Fibroblast of lung (primary cell): ENCODE results near the gene MROH2A. TPM values are rescaled to one million over a fixed set of nuclear protein-coding genes. Genes with fewer than 3 reads are reported as not detected.

Experiments used
- DNase-seq, 2 donors: peaks; one replicate each; pipeline versions ENCODE4 v3.0.0 to v3.0.0-alpha.2; 2010; ENCODE audit warnings: low read depth in 2 of 2
- H2AFZ ChIP-seq: 2 replicates; pipeline ENCODE4 v1.5.1; 2012; ENCODE audit warnings: low read length, control low read depth, inconsistent platforms
- H3K27ac ChIP-seq: 2 replicates; pipeline ENCODE4 v1.5.1; 2011; ENCODE audit warnings: low read length, control low read depth; ENCODE audit not compliant: insufficient read depth
- H3K27me3 ChIP-seq: 2 replicates; pipeline ENCODE4 v1.5.1; 2011; ENCODE audit warnings: mild to moderate bottlenecking, low read length; ENCODE audit not compliant: control insufficient read depth, insufficient read depth
- H3K36me3 ChIP-seq: 2 replicates; pipeline ENCODE4 v1.5.1; 2011; ENCODE audit warnings: low read length; ENCODE audit not compliant: control insufficient read depth, insufficient read depth
- H3K4me1 ChIP-seq: 2 replicates; pipeline ENCODE4 v1.5.1; 2011; ENCODE audit warnings: low read length; ENCODE audit not compliant: control insufficient read depth, insufficient read depth; ENCODE audit errors: extremely low read depth
- H3K4me2 ChIP-seq: 2 replicates; pipeline ENCODE4 v1.5.1; 2011; ENCODE audit warnings: low read length, control low read depth; ENCODE audit not compliant: insufficient read depth; ENCODE audit errors: extremely low read depth
- H3K4me3 ChIP-seq, 4 experiments: fragments of 200-600 bp in 1 of 4; sonication (generic) in 1 of 4; replicated peaks in 1 of 4; 2 replicates each; pipeline ENCODE4 v1.5.1; 2011 to 2016; ENCODE audit warnings: low read length in 4 of 4, low read depth in 3 of 4, mild to moderate bottlenecking in 3 of 4, control low read depth in 2 of 4, inconsistent platforms in 1 of 4, mixed read lengths in 1 of 4; ENCODE audit not compliant: insufficient read depth in 1 of 4; ENCODE audit errors: control extremely low read depth in 1 of 4
- H3K79me2 ChIP-seq: 2 replicates; pipeline ENCODE4 v1.5.1; 2012; ENCODE audit warnings: mild to moderate bottlenecking, low read length, inconsistent platforms; ENCODE audit not compliant: control insufficient read depth, insufficient read depth
- H3K9ac ChIP-seq: 2 replicates; pipeline ENCODE4 v1.5.1; 2011; ENCODE audit warnings: mild to moderate bottlenecking, low read length, control low read depth; ENCODE audit not compliant: insufficient read depth
- H3K9me3 ChIP-seq: 2 replicates; pipeline ENCODE4 v1.5.1; 2012; ENCODE audit warnings: low read depth, low read length; ENCODE audit not compliant: control insufficient read depth, insufficient read depth
- H4K20me1 ChIP-seq: 2 replicates; pipeline ENCODE4 v1.5.1; 2011; ENCODE audit warnings: low read length; ENCODE audit not compliant: control insufficient read depth, insufficient read depth; ENCODE audit errors: extremely low read depth
- CTCF ChIP-seq, 2 donors: IDR thresholded peaks in 1 of 2; conservative IDR thresholded peaks in 1 of 2; 1 replicate in 1 of 2; 2 replicates in 1 of 2; pipeline ENCODE4 v1.5.1; 2011 to 2012; ENCODE audit warnings: low read length in 2 of 2, control low read depth in 1 of 2, inconsistent platforms in 1 of 2, low read depth in 1 of 2, mild to moderate bottlenecking in 1 of 2
- EZH2 ChIP-seq: IDR thresholded peaks from 2 replicates; pipeline ENCODE4 v1.5.1; 2012; ENCODE audit warnings: low read length, control low read depth, mild to moderate bottlenecking; ENCODE audit errors: missing control alignments
- polyA plus RNA-seq, 2 donors: library from polyadenylated mRNA; depleted of rRNA in 1 of 2; stranded (reverse) in 1 of 2; unstranded in 1 of 2; fragments of >200 nt; gene quantifications; 2 replicates each; pipeline ENCODE4 v1.2.1, GENCODE V29; 2011 to 2012; ENCODE audit warnings: missing spikeins in 1 of 2
- total RNA-seq: library from RNA; depleted of rRNA; stranded (reverse); fragments of >200 nt; gene quantifications from 2 replicates; pipeline ENCODE4 v1.2.1, GENCODE V29; 2014

MROH2A gene
- total and polyA plus RNA-seq, 2 donors (not counting 1 experiment from before 2014, with no cell fraction given) = not detected

- H3K9ac ChIP-seq = no peak overlapping the region
- H3K4me1 ChIP-seq = no peaks in the 10 kb centered on the region
- DNase-seq = no peak
- H3K4me3 ChIP-seq = no peak overlapping the region
- no peak overlapping the region for H2AFZ ChIP-seq
- TF ChIP-seq EZH2 = no peak
- TF ChIP-seq CTCF (conservative IDR thresholded peaks at IDR 0.05 in 1 of 2, IDR thresholded peaks at IDR 0.05 in 1 of 2; ENCODE audit: low read depth in 1 of 2, low read length in 2 of 2) = no peak
- H3K27me3 ChIP-seq = no peaks in the 10 kb centered on the region
- H3K9me3 ChIP-seq = no peaks in the 10 kb centered on the region
- H3K36me3 ChIP-seq = no peaks in the 10 kb centered on the region
- no peaks in the 10 kb centered on the region for H3K79me2 ChIP-seq
- no peaks in the 10 kb centered on the region for H4K20me1 ChIP-seq
- no peak overlapping the region for H3K27ac ChIP-seq
- H3K4me2 ChIP-seq = no peak overlapping the region
Observed at GRCh38 chr2:233814056-233814835, 36.1 kb downstream of the MROH2A start.

- no peaks in the 10 kb centered on the region for H3K4me1 ChIP-seq
- TF ChIP-seq CTCF (conservative IDR thresholded peaks at IDR 0.05 in 1 of 2, IDR thresholded peaks at IDR 0.05 in 1 of 2; ENCODE audit: low read depth in 1 of 2, low read length in 2 of 2) (no peak), EZH2 (no peak)
- H3K9me3 ChIP-seq = no peaks in the 10 kb centered on the region
- no peaks in the 10 kb centered on the region for H3K36me3 ChIP-seq
- no peak overlapping the region for H3K4me3 ChIP-seq
- H3K27me3 ChIP-seq = no peaks in the 10 kb centered on the region
- DNase-seq = peak in 1 of 2 donors; percentile 38
- no peak overlapping the region for H2AFZ ChIP-seq
- H3K4me2 ChIP-seq = no peak overlapping the region
- no peaks in the 10 kb centered on the region for H3K79me2 ChIP-seq
- no peak overlapping the region for H3K9ac ChIP-seq
- H4K20me1 ChIP-seq = no peaks in the 10 kb centered on the region
- no peak overlapping the region for H3K27ac ChIP-seq
Observed at GRCh38 chr2:233815861-233816260, 37.7 kb downstream of the MROH2A start.

GRCh38 chr2:233816334-233816733 is 38.2 kb downstream of the MROH2A start:
- Histone ChIP-seq H4K20me1 (no peaks in the 10 kb centered on the region), H3K9me3 (no peaks in the 10 kb centered on the region), H2AFZ (no peak overlapping the region), H3K9ac (no peak overlapping the region), H3K4me3 (no peak overlapping the region), H3K27me3 (peaks cover 2% of the 10 kb centered on the region), H3K4me2 (no peak overlapping the region), H3K4me1 (no peaks in the 10 kb centered on the region), H3K36me3 (no peaks in the 10 kb centered on the region), H3K27ac (no peak overlapping the region), H3K79me2 (no peaks in the 10 kb centered on the region)
- DNase-seq = no peak
- no peak for TF ChIP-seq CTCF (conservative IDR thresholded peaks at IDR 0.05 in 1 of 2, IDR thresholded peaks at IDR 0.05 in 1 of 2; ENCODE audit: low read depth in 1 of 2, low read length in 2 of 2)
- no peak for TF ChIP-seq EZH2
